Measurements from ENCODE around the gene SLC10A7. TPM values are rescaled to one million over a fixed set of nuclear protein-coding genes. Genes with fewer than 3 reads are reported as not detected.

The SLC10A7 gene
- total and polyA plus RNA-seq, 9 of the 15 experiments (the other 6 are each of a cell fraction or from before 2014, with no cell fraction given), result 6.4 to 22.8 (median 16.1) TPM

- no peak for TF ChIP-seq MYBL2 (IDR thresholded peaks at IDR 0.05; ENCODE audit: low read depth)
- TF ChIP-seq MYBL2 (CRISPR knock-in tag; IDR thresholded peaks at IDR 0.05; ENCODE audit: borderline replicate concordance), result no peak
- no peak for TF ChIP-seq RBM34 (IDR thresholded peaks at IDR 0.05; ENCODE audit: borderline replicate concordance, insufficient read depth, low read length)
- no peak for TF ChIP-seq ZNF511 (CRISPR knock-in tag; IDR thresholded peaks at IDR 0.05)
- no peak for TF ChIP-seq ZNF282 (CRISPR knock-in tag; IDR thresholded peaks at IDR 0.05)
- no peak for TF ChIP-seq ID3 (CRISPR knock-in tag; IDR thresholded peaks at IDR 0.05)
- TF ChIP-seq ID3 (tag; IDR thresholded peaks at IDR 0.05), result no peak
- TF ChIP-seq ATF1 (CRISPR knock-in tag; IDR thresholded peaks at IDR 0.05), result no peak
- TF ChIP-seq ATF1 (tag; IDR thresholded peaks at IDR 0.05), result peak; percentile 46
- peak; percentile 36; the same call in 1 of the 2 replicates for TF ChIP-seq PML (IDR thresholded peaks at IDR 0.05; ENCODE audit: low read length)
- no peak for TF ChIP-seq ZNF212 (CRISPR knock-in tag; IDR thresholded peaks at IDR 0.05)
- TF ChIP-seq THAP12 (CRISPR knock-in tag; IDR thresholded peaks at IDR 0.05), result no peak
- peak; percentile 22 for TF ChIP-seq NCOR1 (IDR thresholded peaks at IDR 0.05)
- TF ChIP-seq RBFOX2 (IDR thresholded peaks at IDR 0.05; ENCODE audit: low read depth, low read length), result peak; percentile 20; the same call in 1 of the 2 replicates
- 0 out of 2 replicates have a peak, but pooled peaks have one; percentile 19 for TF ChIP-seq SMARCA4 (IDR thresholded peaks at IDR 0.05)
- TF ChIP-seq ETV6 (IDR thresholded peaks at IDR 0.05; ENCODE audit: borderline replicate concordance in 1 of 2, low read depth in 2 of 2, low read length in 1 of 2), result 0 out of 4 replicates have a peak, but pooled peaks of 1 of the 2 experiments have one; percentile 22
- TF ChIP-seq ETV6 (CRISPR knock-in tag; IDR thresholded peaks at IDR 0.05; ENCODE audit: borderline replicate concordance), result no peak
- peak; percentile 56 for TF ChIP-seq ELF1 (tag; IDR thresholded peaks at IDR 0.05)
- peak in 1 of 2 experiments; percentile 62; a peak in 1 of 4 replicates for TF ChIP-seq SIN3A (IDR thresholded peaks at IDR 0.05; ENCODE audit: borderline replicate concordance in 2 of 2, control insufficient read depth in 1 of 2, low read depth in 2 of 2, low read length in 2 of 2)
- TF ChIP-seq GABPB1 (CRISPR knock-in tag; IDR thresholded peaks at IDR 0.05), result 0 out of 2 replicates have a peak, but pooled peaks have one; percentile 1
- TF ChIP-seq EGR1 (conservative IDR thresholded peaks at IDR 0.05), result peak; percentile 73
- TF ChIP-seq ETS1 (conservative IDR thresholded peaks at IDR 0.05; ENCODE audit: control insufficient read depth, low read depth, low read length), result no peak
- TF ChIP-seq CREB1 (IDR thresholded peaks at IDR 0.05), result no peak
- peak; percentile 22; the same call in 1 of the 2 replicates for TF ChIP-seq CREB1 (CRISPR knock-in tag; IDR thresholded peaks at IDR 0.05)
- peak; percentile 15; the same call in 1 of the 2 replicates for TF ChIP-seq JUND (IDR thresholded peaks at IDR 0.05; ENCODE audit: borderline replicate concordance, low read depth, low read length)
- no peak for TF ChIP-seq JUND (tag; IDR thresholded peaks at IDR 0.05; ENCODE audit: borderline replicate concordance, low read depth, low read length)
- TF ChIP-seq RHOXF2B (CRISPR knock-in tag; conservative IDR thresholded peaks at IDR 0.05), result no peak
Measured at GRCh38 chr4:146520896-146521540, 722 bp downstream of the SLC10A7 start (continued).

All from K562 (cell line).